Measurements from ENCODE around the gene CRYGN. TPM values are rescaled to one million over a fixed set of nuclear protein-coding genes. Genes with fewer than 3 reads are reported as not detected.

CRYGN gene
- total RNA-seq, result under 1 TPM; 0.34 to 0.50 TPM

- Mint-ChIP-seq H3K4me3 (peak within 1 kb of the TSS; percentile 25), H3K36me3 (ENCODE audit: low read depth) (no peaks in the 10 kb centered on the region), H3K27me3 (ENCODE audit: low read depth) (peaks cover 5% of the 10 kb centered on the region), H3K4me1 (ENCODE audit: low read depth) (peaks cover 20% of the 10 kb centered on the region), H3K27ac (peak within 1 kb of the TSS; percentile 65), H3K9me3 (ENCODE audit: insufficient read depth) (no peaks in the 10 kb centered on the region)
- DNase-seq (no peak), ATAC-seq (peak; percentile 47)
- CTCF ChIA-PET, result interaction anchor here (1.3 to 5.1 kb wide), 5 partner anchors 8 to 196 kb away, joined by 3 to 29 read pairs (median 5); no protein-coding TSS in a partner anchor
- POLR2A ChIA-PET, result interaction anchor here (1.4 kb wide), 1 partner anchor 87 kb away, joined by 5 read pairs; no protein-coding TSS in a partner anchor
These were observed at the start of gene CRYGN for GRCh38 chr7:151439855-151440798. Gene CRYGN (minus strand): TSS chr7:151440141. CDS start chr7:151439917, 224 bp downstream.

GRCh38 chr7:151489498-151489897 lies 49.6 kb upstream of the CRYGN start:
- ChIA-PET CTCF (interaction anchor here (0.8 to 1.4 kb wide), 2 partner anchors 9 to 41 kb away, joined by 3 to 4 read pairs; no protein-coding TSS in a partner anchor), POLR2A (no interaction called here)
- Mint-ChIP-seq H3K27ac (no peak overlapping the region), H3K4me3 (no peak overlapping the region), H3K9me3 (ENCODE audit: insufficient read depth) (no peaks in the 10 kb centered on the region), H3K4me1 (ENCODE audit: low read depth) (peaks cover 14% of the 10 kb centered on the region), H3K36me3 (ENCODE audit: low read depth) (peaks cover 44% of the 10 kb centered on the region), H3K27me3 (ENCODE audit: low read depth) (no peaks in the 10 kb centered on the region)
- ATAC-seq (no peak), DNase-seq (no peak)

GRCh38 chr7:151488096-151488495 lies 48.2 kb upstream of the CRYGN start:
- H3K36me3 Mint-ChIP-seq (ENCODE audit: low read depth), result peaks cover 52% of the 10 kb centered on the region
- H3K9me3 Mint-ChIP-seq (ENCODE audit: insufficient read depth), result no peaks in the 10 kb centered on the region
- H3K27me3 Mint-ChIP-seq (ENCODE audit: low read depth), result no peaks in the 10 kb centered on the region
- ATAC-seq (no peak), DNase-seq (no peak)
- ChIA-PET CTCF (interaction anchor here (0.7 to 1.4 kb wide), 2 partner anchors 39 to 429 kb away, joined by 3 to 4 read pairs; no protein-coding TSS in a partner anchor), POLR2A (no interaction called here)
- no peak overlapping the region for H3K4me3 Mint-ChIP-seq
- H3K27ac Mint-ChIP-seq, result no peak overlapping the region
- H3K4me1 Mint-ChIP-seq (ENCODE audit: low read depth), result peaks cover 2% of the 10 kb centered on the region

- DNase-seq (no peak), ATAC-seq (no peak)
- peaks cover 55% of the 10 kb centered on the region for H3K36me3 Mint-ChIP-seq (ENCODE audit: low read depth)
- POLR2A ChIA-PET, result interaction anchor here (0.7 to 0.8 kb wide), 2 partner anchors 33 to 571 kb away, joined by 3 read pairs; no protein-coding TSS in a partner anchor
- no peaks in the 10 kb centered on the region for H3K9me3 Mint-ChIP-seq (ENCODE audit: insufficient read depth)
- no peak overlapping the region for H3K4me3 Mint-ChIP-seq
- CTCF ChIA-PET, result no interaction called here
- H3K27me3 Mint-ChIP-seq (ENCODE audit: low read depth), result no peaks in the 10 kb centered on the region
- peaks cover 6% of the 10 kb centered on the region for H3K4me1 Mint-ChIP-seq (ENCODE audit: low read depth)
- no peak overlapping the region for H3K27ac Mint-ChIP-seq
These were observed 47.3 kb upstream of the CRYGN start for GRCh38 chr7:151487228-151487627.

GRCh38 chr7:151486074-151486473 lies 46.1 kb upstream of the CRYGN start:
- Mint-ChIP-seq H3K4me3 (no peak overlapping the region), H3K27me3 (ENCODE audit: low read depth) (no peaks in the 10 kb centered on the region), H3K27ac (no peak overlapping the region), H3K36me3 (ENCODE audit: low read depth) (peaks cover 61% of the 10 kb centered on the region), H3K9me3 (ENCODE audit: insufficient read depth) (no peaks in the 10 kb centered on the region), H3K4me1 (ENCODE audit: low read depth) (peaks cover 16% of the 10 kb centered on the region)
- DNase-seq (no peak), ATAC-seq (no peak)
- ChIA-PET POLR2A (no interaction called here), CTCF (no interaction called here)

GRCh38 chr7:151484971-151485707 lies 45.2 kb upstream of the CRYGN start:
- no peak overlapping the region for H3K27ac Mint-ChIP-seq
- H3K4me3 Mint-ChIP-seq, result no peak overlapping the region
- H3K36me3 Mint-ChIP-seq (ENCODE audit: low read depth), result peaks cover 54% of the 10 kb centered on the region
- ATAC-seq, result no peak
- POLR2A ChIA-PET, result interaction anchor here (1.3 kb wide), 1 partner anchor 34 kb away, joined by 3 read pairs; no protein-coding TSS in a partner anchor
- CTCF ChIA-PET, result no interaction called here
- no peak for DNase-seq
- no peaks in the 10 kb centered on the region for H3K9me3 Mint-ChIP-seq (ENCODE audit: insufficient read depth)
- H3K4me1 Mint-ChIP-seq (ENCODE audit: low read depth), result peaks cover 16% of the 10 kb centered on the region
- H3K27me3 Mint-ChIP-seq (ENCODE audit: low read depth), result no peaks in the 10 kb centered on the region

- peaks cover 16% of the 10 kb centered on the region for H3K4me1 Mint-ChIP-seq (ENCODE audit: low read depth)
- no peak for ATAC-seq
- no peaks in the 10 kb centered on the region for H3K9me3 Mint-ChIP-seq (ENCODE audit: insufficient read depth)
- H3K4me3 Mint-ChIP-seq, result no peak overlapping the region
- H3K27me3 Mint-ChIP-seq (ENCODE audit: low read depth), result no peaks in the 10 kb centered on the region
- ChIA-PET POLR2A (no interaction called here), CTCF (no interaction called here)
- DNase-seq, result no peak
- no peak overlapping the region for H3K27ac Mint-ChIP-seq
- peaks cover 52% of the 10 kb centered on the region for H3K36me3 Mint-ChIP-seq (ENCODE audit: low read depth)
These were observed 43.7 kb upstream of the CRYGN start for GRCh38 chr7:151483711-151483983.

GRCh38 chr7:151482883-151483710 lies 43.2 kb upstream of the CRYGN start:
- ATAC-seq (no peak), DNase-seq (no peak)
- POLR2A ChIA-PET, result no interaction called here
- H3K36me3 Mint-ChIP-seq (ENCODE audit: low read depth), result peaks cover 50% of the 10 kb centered on the region
- H3K27me3 Mint-ChIP-seq (ENCODE audit: low read depth), result no peaks in the 10 kb centered on the region
- H3K4me1 Mint-ChIP-seq (ENCODE audit: low read depth), result peaks cover 16% of the 10 kb centered on the region
- peak overlapping the region; percentile 5 for H3K27ac Mint-ChIP-seq
- H3K9me3 Mint-ChIP-seq (ENCODE audit: insufficient read depth), result no peaks in the 10 kb centered on the region
- no peak overlapping the region for H3K4me3 Mint-ChIP-seq
- CTCF ChIA-PET, result interaction anchor here (0.6 to 1.5 kb wide), 3 partner anchors 10 to 176 kb away, joined by 3 to 8 read pairs (median 3); no protein-coding TSS in a partner anchor

- ATAC-seq, result no peak
- H3K27me3 Mint-ChIP-seq (ENCODE audit: low read depth), result no peaks in the 10 kb centered on the region
- no peak overlapping the region for H3K27ac Mint-ChIP-seq
- ChIA-PET POLR2A (no interaction called here), CTCF (interaction anchor here (0.9 to 1.5 kb wide), 4 partner anchors 9 to 150 kb away, joined by 3 to 8 read pairs (median 4); no protein-coding TSS in a partner anchor)
- DNase-seq, result no peak
- H3K4me1 Mint-ChIP-seq (ENCODE audit: low read depth), result peaks cover 16% of the 10 kb centered on the region
- H3K9me3 Mint-ChIP-seq (ENCODE audit: insufficient read depth), result no peaks in the 10 kb centered on the region
- H3K4me3 Mint-ChIP-seq, result no peak overlapping the region
- H3K36me3 Mint-ChIP-seq (ENCODE audit: low read depth), result peaks cover 57% of the 10 kb centered on the region
These were observed 41.9 kb upstream of the CRYGN start for GRCh38 chr7:151481650-151482505.

GRCh38 chr7:151477867-151478266 lies 37.9 kb upstream of the CRYGN start:
- peaks cover 28% of the 10 kb centered on the region for H3K4me1 Mint-ChIP-seq (ENCODE audit: low read depth)

More at GRCh38 chr7:151477867-151478266, 37.9 kb upstream of the CRYGN start:
- H3K27ac Mint-ChIP-seq, result no peak overlapping the region
- no peaks in the 10 kb centered on the region for H3K9me3 Mint-ChIP-seq (ENCODE audit: insufficient read depth)
- ATAC-seq (no peak), DNase-seq (no peak)
- no peak overlapping the region for H3K4me3 Mint-ChIP-seq
- POLR2A ChIA-PET, result no interaction called here
- CTCF ChIA-PET, result no interaction called here
- H3K27me3 Mint-ChIP-seq (ENCODE audit: low read depth), result no peaks in the 10 kb centered on the region
- H3K36me3 Mint-ChIP-seq (ENCODE audit: low read depth), result peaks cover 55% of the 10 kb centered on the region
